Measurements from ENCODE around the gene EDC4. TPM values are rescaled to one million over a fixed set of nuclear protein-coding genes. Genes with fewer than 3 reads are reported as not detected.

EDC4 gene
- total RNA-seq, 1 donor from 2014 or later = 75.4 TPM

- H3K27me3 Mint-ChIP-seq (ENCODE audit: unreplicated experiment) = no peaks in the 10 kb centered on the region
- H3K36me3 Mint-ChIP-seq (ENCODE audit: unreplicated experiment) = peaks cover 3% of the 10 kb centered on the region
- no peak for TF ChIP-seq CTCF (IDR thresholded peaks at IDR 0.05)
- DNase-seq (ENCODE audit: extremely low spot score, unreplicated experiment) = no peak
- H3K9me3 Mint-ChIP-seq (ENCODE audit: unreplicated experiment) = no peaks in the 10 kb centered on the region
- peaks cover 2% of the 10 kb centered on the region for H3K4me1 Mint-ChIP-seq (ENCODE audit: unreplicated experiment)
- H3K4me3 Mint-ChIP-seq (ENCODE audit: unreplicated experiment) = no peak overlapping the region
- H3K27ac Mint-ChIP-seq (ENCODE audit: unreplicated experiment) = peak overlapping the region; percentile 28
These were observed 30.0 kb downstream of the EDC4 start for GRCh38 chr16:67902831-67903230.

GRCh38 chr16:67907397-67908180, 34.7 kb downstream of the EDC4 start:
- no peak overlapping the region for H3K4me3 Mint-ChIP-seq (ENCODE audit: unreplicated experiment)
- no peaks in the 10 kb centered on the region for H3K9me3 Mint-ChIP-seq (ENCODE audit: unreplicated experiment)
- DNase-seq (ENCODE audit: extremely low spot score, unreplicated experiment) = no peak
- no peak overlapping the region for H3K27ac Mint-ChIP-seq (ENCODE audit: unreplicated experiment)
- TF ChIP-seq CTCF (IDR thresholded peaks at IDR 0.05) = no peak
- H3K27me3 Mint-ChIP-seq (ENCODE audit: unreplicated experiment) = no peaks in the 10 kb centered on the region
- H3K36me3 Mint-ChIP-seq (ENCODE audit: unreplicated experiment) = peaks cover 13% of the 10 kb centered on the region
- H3K4me1 Mint-ChIP-seq (ENCODE audit: unreplicated experiment) = peaks cover 9% of the 10 kb centered on the region

DNA sequence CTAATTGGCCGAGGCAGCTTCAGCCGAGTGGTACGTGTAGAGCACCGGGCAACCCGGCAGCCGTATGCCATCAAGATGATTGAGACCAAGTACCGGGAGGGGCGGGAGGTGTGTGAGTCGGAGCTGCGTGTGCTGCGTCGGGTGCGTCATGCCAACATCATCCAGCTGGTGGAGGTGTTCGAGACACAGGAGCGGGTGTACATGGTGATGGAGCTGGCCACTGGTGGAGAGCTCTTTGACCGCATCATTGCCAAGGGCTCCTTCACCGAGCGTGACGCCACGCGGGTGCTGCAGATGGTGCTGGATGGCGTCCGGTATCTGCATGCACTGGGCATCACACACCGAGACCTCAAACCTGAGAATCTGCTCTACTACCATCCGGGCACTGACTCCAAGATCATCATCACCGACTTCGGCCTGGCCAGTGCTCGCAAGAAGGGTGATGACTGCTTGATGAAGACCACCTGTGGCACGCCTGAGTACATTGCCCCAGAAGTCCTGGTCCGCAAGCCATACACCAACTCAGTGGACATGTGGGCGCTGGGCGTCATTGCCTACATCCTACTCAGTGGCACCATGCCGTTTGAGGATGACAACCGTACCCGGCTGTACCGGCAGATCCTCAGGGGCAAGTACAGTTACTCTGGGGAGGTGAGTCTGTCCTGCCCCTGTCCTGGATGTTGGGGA, 36.3 kb downstream of the EDC4 start:
- H3K27ac Mint-ChIP-seq (ENCODE audit: unreplicated experiment) = peak overlapping the region; percentile 66

GRCh38 chr16:67910158-67910557, 37.3 kb downstream of the EDC4 start:
- DNase-seq (ENCODE audit: extremely low spot score, unreplicated experiment) = no peak
- no peak for TF ChIP-seq CTCF (IDR thresholded peaks at IDR 0.05)

More for the DNA sequence above, 36.3 kb downstream of the EDC4 start:
- no peaks in the 10 kb centered on the region for H3K9me3 Mint-ChIP-seq (ENCODE audit: unreplicated experiment)
- H3K4me1 Mint-ChIP-seq (ENCODE audit: unreplicated experiment) = peaks cover 7% of the 10 kb centered on the region
- no peak for TF ChIP-seq CTCF (IDR thresholded peaks at IDR 0.05)
- DNase-seq (ENCODE audit: extremely low spot score, unreplicated experiment) = no peak
- H3K27me3 Mint-ChIP-seq (ENCODE audit: unreplicated experiment) = no peaks in the 10 kb centered on the region
- peaks cover 10% of the 10 kb centered on the region for H3K36me3 Mint-ChIP-seq (ENCODE audit: unreplicated experiment)
- H3K4me3 Mint-ChIP-seq (ENCODE audit: unreplicated experiment) = no peak overlapping the region

More at GRCh38 chr16:67910158-67910557, 37.3 kb downstream of the EDC4 start:
- H3K27me3 Mint-ChIP-seq (ENCODE audit: unreplicated experiment) = no peaks in the 10 kb centered on the region
- peaks cover 7% of the 10 kb centered on the region for H3K4me1 Mint-ChIP-seq (ENCODE audit: unreplicated experiment)
- H3K4me3 Mint-ChIP-seq (ENCODE audit: unreplicated experiment) = no peak overlapping the region
- H3K36me3 Mint-ChIP-seq (ENCODE audit: unreplicated experiment) = peaks cover 12% of the 10 kb centered on the region
- H3K27ac Mint-ChIP-seq (ENCODE audit: unreplicated experiment) = peak overlapping the region; percentile 66
- H3K9me3 Mint-ChIP-seq (ENCODE audit: unreplicated experiment) = no peaks in the 10 kb centered on the region
